GM12878 (cell line): ENCODE results near the gene MRPS22. TPM values are rescaled to one million over a fixed set of nuclear protein-coding genes. Genes with fewer than 3 reads are reported as not detected.

Source experiments
- ATAC-seq: fragments of 200-7000 bp; cut with Tn5 transposase; 3 replicates; pipeline ENCODE4 v1.9.1; 2020; ENCODE audit warnings: mild to moderate bottlenecking, moderate library complexity
- BruUV-seq: library from RNA; stranded (reverse); fragments of 400-500 nt; replicated peaks from 2 replicates; lab custom pipeline; 2021; lab: Mats Ljungman, UMichigan
- CTCF ChIA-PET: fragments of 300-600 bp; sonication (Branson Sonifier 250); formaldehyde crosslinking; extraction: SDS; loops from one replicate; lab custom pipeline; 2021; ENCODE audit warnings: inconsistent platforms; lab: Yijun Ruan, JAX
- POLR2A ChIA-PET: fragments of 350-600 bp; formaldehyde crosslinking; extraction: SDS; loops from one replicate; lab custom pipeline; 2021; ENCODE audit warnings: inconsistent platforms; lab: Charles Lee
- RAD21 ChIA-PET: fragments of 300-600 bp; sonication (Branson Sonifier 250); formaldehyde crosslinking; loops from one replicate; lab custom pipeline; 2023; ENCODE audit warnings: antibody characterized with exemption; ENCODE audit not compliant: unreplicated experiment; lab: Charles Lee
- SMC1A ChIA-PET: fragments of 300-600 bp; sonication (Branson Sonifier 250); formaldehyde crosslinking; loops from one replicate; lab custom pipeline; 2023; ENCODE audit not compliant: unreplicated experiment, uncharacterized antibody; lab: Charles Lee
- DNase-seq: peaks from one replicate; pipeline ENCODE4 v3.0.0-alpha.2; 2011; ENCODE audit warnings: low read depth, low spot score
- FAIRE-seq: peaks from 3 replicates; lab custom pipeline; 2011; peaks lifted over from hg19 to GRCh38; lab: Jason Lieb, UNC
- H2AFZ ChIP-seq: 2 replicates; pipeline ENCODE4 v1.6.0; 2011; ENCODE audit warnings: low read depth, low read length, control low read depth; ENCODE audit not compliant: control insufficient read depth
- H3K27ac ChIP-seq: 2 replicates; pipeline ENCODE4 v1.5.1; 2011; ENCODE audit warnings: control low read depth; ENCODE audit not compliant: control insufficient read depth, insufficient read depth
- H3K27me3 ChIP-seq, 2 experiments: replicated peaks in 1 of 2; 2 replicates each; pipeline versions ENCODE4 v1.6.0 to v1.6.1; 2011; ENCODE audit warnings: low read length in 1 of 2; ENCODE audit not compliant: control insufficient read depth in 2 of 2, insufficient read depth in 2 of 2
- H3K36me3 ChIP-seq, 2 experiments: 2 replicates each; pipeline ENCODE4 v1.5.1; 2011; ENCODE audit warnings: low read length in 1 of 2; ENCODE audit not compliant: control insufficient read depth in 2 of 2, insufficient read depth in 2 of 2
- H3K4me1 ChIP-seq: 2 replicates; pipeline ENCODE4 v1.6.1; 2011; ENCODE audit warnings: mild to moderate bottlenecking, low read length, moderate library complexity, mixed read lengths; ENCODE audit not compliant: control insufficient read depth, insufficient read depth
- H3K4me2 ChIP-seq: 2 replicates; pipeline ENCODE4 v1.6.0; 2011; ENCODE audit warnings: control low read depth; ENCODE audit not compliant: control insufficient read depth, insufficient read depth
- H3K4me3 ChIP-seq: fragments of 200-600 bp; sonication (generic); 2 replicates; pipeline ENCODE4 v1.5.1; 2016
- H3K79me2 ChIP-seq: 2 replicates; pipeline ENCODE4 v1.6.0; 2011; ENCODE audit warnings: low read length; ENCODE audit not compliant: control insufficient read depth, insufficient read depth
- H3K9ac ChIP-seq: 2 replicates; pipeline ENCODE4 v1.8.0; 2011; ENCODE audit warnings: low read length, control low read depth, mixed read lengths; ENCODE audit not compliant: control insufficient read depth, insufficient read depth
- H3K9me3 ChIP-seq: replicated peaks from 3 replicates; pipeline ENCODE4 v1.5.1; 2011; ENCODE audit warnings: mild to moderate bottlenecking, low read length; ENCODE audit not compliant: control insufficient read depth, insufficient read depth
- H4K20me1 ChIP-seq: 2 replicates; pipeline ENCODE4 v1.6.0; 2011; ENCODE audit not compliant: control insufficient read depth, insufficient read depth
- CEBPZ ChIP-seq: fragments of 150-350 bp; IDR thresholded peaks from 2 replicates; pipeline ENCODE4 v1.6.1; 2016; ENCODE audit warnings: low read depth, low read length
- NRF1 ChIP-seq: conservative IDR thresholded peaks from 2 replicates; pipeline ENCODE4 v1.6.1; 2011; ENCODE audit warnings: mild to moderate bottlenecking, low read depth, low read length, improper control_type of control experiment
- POLR2AphosphoS5 ChIP-seq: IDR thresholded peaks from 2 replicates; pipeline ENCODE4 v1.6.1; 2011; ENCODE audit warnings: mild to moderate bottlenecking, low read length, inconsistent platforms
- RAD51 ChIP-seq: fragments of 450-650 bp; IDR thresholded peaks from 2 replicates; pipeline ENCODE4 v1.6.1; 2016; ENCODE audit warnings: moderate library complexity, mild to moderate bottlenecking, inconsistent platforms
- RB1 ChIP-seq: fragments of 450-650 bp; formaldehyde crosslinking; IDR thresholded peaks from 2 replicates; pipeline ENCODE4 v1.6.1; 2017; ENCODE audit warnings: mild to moderate bottlenecking, borderline replicate concordance
- SREBF2 ChIP-seq: IDR thresholded peaks from 2 replicates; pipeline ENCODE4 v1.6.1; 2012; ENCODE audit warnings: mild to moderate bottlenecking, low read length
- TBL1XR1 ChIP-seq: IDR thresholded peaks from 2 replicates; pipeline ENCODE4 v1.6.1; 2012; ENCODE audit warnings: low read depth, low read length, improper control_type of control experiment
- ZBTB33 ChIP-seq: fragments of 450-650 bp; IDR thresholded peaks from 2 replicates; pipeline ENCODE4 v1.6.1; 2017; ENCODE audit warnings: mild to moderate bottlenecking
- ZZZ3 ChIP-seq: IDR thresholded peaks from 2 replicates; pipeline ENCODE4 v1.6.1; 2011; ENCODE audit warnings: low read depth; ENCODE audit not compliant: control insufficient read depth, insufficient read length
- whole genome bisulfite sequencing: methylation state at CpG from one replicate; pipeline ENCODE4 v1.1.6; 2016; ENCODE audit warnings: low lambda C conversion rate; ENCODE audit not compliant: insufficient replicate concordance, insufficient coverage; ENCODE audit errors: missing lambda C conversion rate; 5-methylcytosine and 5-hydroxymethylcytosine counted together
- in situ Hi-C: fragments of 300-500 bp; cut with MboI; formaldehyde crosslinking; loops from 9 replicates; pipeline ENCODE4 v1.14.3; 2018; ENCODE audit warnings: mixed read lengths
- intact Hi-C: fragments of 100-400 bp; cut with micrococcal nuclease; formaldehyde crosslinking; loops from one replicate; pipeline ENCODE4 v1.14.2; 2022; ENCODE audit not compliant: unreplicated experiment
- polyA plus RNA-seq, 11 experiments: library from polyadenylated mRNA; depleted of rRNA in 4 of 11; unstranded in 6 of 11; stranded (reverse) in 5 of 11; fragments of >200 nt; fragmentation: Nextera tagmentation in 4 of 11; fragmentation: Illumina TruSeq in 1 of 11; extraction: Ambion mirVana in 4 of 11; extraction: Trizol in 1 of 11; gene quantifications; 1 replicate in 1 of 11; 2 replicates in 10 of 11; pipeline versions ENCODE4 v1.2.1 to v1.2.3, GENCODE V29; 2011 to 2016; ENCODE audit warnings: inconsistent platforms in 2 of 11, missing spikeins in 2 of 11, low read depth in 1 of 11
- total RNA-seq, 4 experiments: library from RNA; depleted of rRNA in 3 of 4; stranded (reverse); fragments of >200 nt in 3 of 4; fragmentation: Illumina TruSeq in 1 of 4; extraction: Trizol in 1 of 4; gene quantifications; 2 replicates each; pipeline versions ENCODE4 v1.2.1 to v1.2.3, GENCODE V29; 2013 to 2021
- TF ChIP-seq, protein P1 (sequence below): IDR thresholded peaks from 2 replicates; pipeline ENCODE4 v1.6.1; 2011; ENCODE audit warnings: mild to moderate bottlenecking, low read depth, low read length, moderate library complexity; ENCODE audit not compliant: insufficient replicate concordance

Gene MRPS22
- total and polyA plus RNA-seq, 10 of the 15 experiments (the other 5 are each of a cell fraction or from before 2014, with no cell fraction given), result 44.3 to 146 (median 75.2) TPM

- Histone ChIP-seq H3K4me3 (no peak overlapping the region), H3K9me3 (no peaks in the 10 kb centered on the region; the same call in 2 of the 3 replicates), H3K4me1 (no peaks in the 10 kb centered on the region; the same call in 1 of the 2 replicates), H4K20me1 (no peaks in the 10 kb centered on the region), H3K27me3 (peaks cover 0 to 1% of the 10 kb centered on the region in 2 experiments; a peak in 2 of 4 replicates), H3K27ac (no peak overlapping the region), H3K9ac (no peak overlapping the region), H3K4me2 (no peak overlapping the region)
- BruUV-seq, result no TSS peak
- intact Hi-C loops, result no loop called here
- CTCF ChIA-PET, result interaction anchor here (1.2 to 5.5 kb wide), 3 partner anchors 8 to 391 kb away, joined by 3 to 51 read pairs (median 10); no protein-coding TSS in a partner anchor
- SMC1A ChIA-PET, result no interaction called here
- POLR2A ChIA-PET, result no interaction called here
- no peak for DNase-seq
- 22% methylated on average over 5 of the region's 5 CpGs for WGBS
- TF ChIP-seq NRF1 (no peak), ZBTB33 (no peak)
- TF ChIP-seq, all 136 proteins: peak for 0
- no peak for FAIRE-seq
- RAD21 ChIA-PET, result no interaction called here
- H3K36me3 ChIP-seq, result no peaks in the 10 kb centered on the region
- H2AFZ ChIP-seq, result no peak overlapping the region
- H3K79me2 ChIP-seq, result no peaks in the 10 kb centered on the region
- no peak for ATAC-seq
- in situ Hi-C loops, result no loop called here
Observed at GRCh38 chr3:139327231-139327630, 16.6 kb upstream of the MRPS22 start.

- H2AFZ ChIP-seq, result no peak overlapping the region
- peaks cover 0 to 1% of the 10 kb centered on the region in 2 experiments; a peak in 2 of 4 replicates for H3K27me3 ChIP-seq
- ChIA-PET POLR2A (no interaction called here), SMC1A (no interaction called here), CTCF (interaction anchor here (1.9 to 5.5 kb wide), 3 partner anchors 8 to 216 kb away, joined by 7 to 51 read pairs (median 10); no protein-coding TSS in a partner anchor), RAD21 (interaction anchor here (0.9 kb wide), 1 partner anchor 392 kb away, joined by 3 read pairs; no protein-coding TSS in a partner anchor)
- no peak overlapping the region for H3K27ac ChIP-seq
- no peak for FAIRE-seq
- no peak overlapping the region for H3K4me2 ChIP-seq
- H3K36me3 ChIP-seq, result no peaks in the 10 kb centered on the region
- no peaks in the 10 kb centered on the region for H4K20me1 ChIP-seq
- ATAC-seq, result no peak
- in situ Hi-C loops (no loop called here), intact Hi-C loops (loop anchor here (2.0 kb wide), 1 partner anchor 215 kb away; no protein-coding TSS in a partner anchor)
- no peaks in the 10 kb centered on the region; the same call in 2 of the 3 replicates for H3K9me3 ChIP-seq
- H3K4me3 ChIP-seq, result no peak overlapping the region
- no peaks in the 10 kb centered on the region for H3K79me2 ChIP-seq
- no peak overlapping the region for H3K9ac ChIP-seq
- no peaks in the 10 kb centered on the region; the same call in 1 of the 2 replicates for H3K4me1 ChIP-seq
- BruUV-seq, result no TSS peak
- 7% methylated on average over 8 of the region's 8 CpGs for whole genome bisulfite sequencing
- no peak for DNase-seq
- TF ChIP-seq POLR2AphosphoS5, result no peak
- TF ChIP-seq RB1, result no peak
- TF ChIP-seq TBL1XR1, result no peak
- TF ChIP-seq CEBPZ, result no peak
- TF ChIP-seq RAD51, result no peak
- TF ChIP-seq, protein P1, sequence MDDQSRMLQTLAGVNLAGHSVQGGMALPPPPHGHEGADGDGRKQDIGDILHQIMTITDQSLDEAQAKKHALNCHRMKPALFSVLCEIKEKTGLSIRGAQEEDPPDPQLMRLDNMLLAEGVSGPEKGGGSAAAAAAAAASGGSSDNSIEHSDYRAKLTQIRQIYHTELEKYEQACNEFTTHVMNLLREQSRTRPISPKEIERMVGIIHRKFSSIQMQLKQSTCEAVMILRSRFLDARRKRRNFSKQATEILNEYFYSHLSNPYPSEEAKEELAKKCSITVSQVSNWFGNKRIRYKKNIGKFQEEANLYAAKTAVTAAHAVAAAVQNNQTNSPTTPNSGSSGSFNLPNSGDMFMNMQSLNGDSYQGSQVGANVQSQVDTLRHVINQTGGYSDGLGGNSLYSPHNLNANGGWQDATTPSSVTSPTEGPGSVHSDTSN, result no peak
- TF ChIP-seq ZZZ3, result no peak
- TF ChIP-seq SREBF2, result no peak
Observed at GRCh38 chr3:139327861-139328260, 16.0 kb upstream of the MRPS22 start.
